ENCODE measurements around the gene RPS21.

DNA sequence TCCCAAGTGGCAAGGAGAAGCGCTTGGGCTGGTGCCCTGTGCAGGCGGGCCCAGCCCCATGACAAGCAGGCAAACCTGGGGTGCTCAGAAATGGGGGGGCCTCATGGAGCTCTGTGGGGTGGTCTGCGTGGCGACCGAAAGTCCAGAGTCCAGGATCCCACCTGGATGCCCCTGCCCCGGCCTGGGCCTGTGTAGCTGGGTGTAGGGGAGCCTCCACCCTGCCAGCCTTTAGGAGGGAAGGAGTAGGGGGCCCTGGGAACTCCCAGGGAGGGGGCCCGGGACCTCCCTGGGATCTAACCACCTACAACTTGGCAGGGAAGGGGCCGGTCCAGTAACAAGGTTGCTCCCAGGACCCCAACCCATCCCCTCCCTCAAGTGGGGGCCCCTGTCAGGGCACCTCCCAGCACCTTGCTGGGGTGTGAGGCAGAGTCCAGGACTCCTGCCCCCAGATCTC lies 15.3 kb upstream of the RPS21 start:
- TF ChIP-seq, protein P1, sequence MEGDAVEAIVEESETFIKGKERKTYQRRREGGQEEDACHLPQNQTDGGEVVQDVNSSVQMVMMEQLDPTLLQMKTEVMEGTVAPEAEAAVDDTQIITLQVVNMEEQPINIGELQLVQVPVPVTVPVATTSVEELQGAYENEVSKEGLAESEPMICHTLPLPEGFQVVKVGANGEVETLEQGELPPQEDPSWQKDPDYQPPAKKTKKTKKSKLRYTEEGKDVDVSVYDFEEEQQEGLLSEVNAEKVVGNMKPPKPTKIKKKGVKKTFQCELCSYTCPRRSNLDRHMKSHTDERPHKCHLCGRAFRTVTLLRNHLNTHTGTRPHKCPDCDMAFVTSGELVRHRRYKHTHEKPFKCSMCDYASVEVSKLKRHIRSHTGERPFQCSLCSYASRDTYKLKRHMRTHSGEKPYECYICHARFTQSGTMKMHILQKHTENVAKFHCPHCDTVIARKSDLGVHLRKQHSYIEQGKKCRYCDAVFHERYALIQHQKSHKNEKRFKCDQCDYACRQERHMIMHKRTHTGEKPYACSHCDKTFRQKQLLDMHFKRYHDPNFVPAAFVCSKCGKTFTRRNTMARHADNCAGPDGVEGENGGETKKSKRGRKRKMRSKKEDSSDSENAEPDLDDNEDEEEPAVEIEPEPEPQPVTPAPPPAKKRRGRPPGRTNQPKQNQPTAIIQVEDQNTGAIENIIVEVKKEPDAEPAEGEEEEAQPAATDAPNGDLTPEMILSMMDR (conservative IDR thresholded peaks at IDR 0.05; ENCODE audit: low read depth, low read length), result no peak
- no peak for TF ChIP-seq NFE2L2 (IDR thresholded peaks at IDR 0.05; ENCODE audit: low read depth, low read length)
- TF ChIP-seq POLR2A (IDR thresholded peaks at IDR 0.05; ENCODE audit: low read depth, low read length), result no peak
- no peak for TF ChIP-seq CEBPB (IDR thresholded peaks at IDR 0.05; ENCODE audit: low read depth, low read length)

Measured in IMR-90 (cell line).